NCI-H510A treated with DMSO at 0.1 percent for 48 hours (cell line): Measurements from ENCODE around the gene TP53I3.
"Not testable (repeated sequence)": the region's sequence is repeated elsewhere in the genome, so short reads cannot be mapped to it uniquely, and the experiment has no call there.

Experiments used
- DNase-seq: peaks from one replicate; lab custom pipeline; 2025; lab: John Stamatoyannopoulos, UW

TP53I3 gene

GRCh38 chr2:24095171-24095677, 10.6 kb upstream of the TP53I3 start:
- not testable (repeated sequence) for DNase-seq

GRCh38 chr2:24093270-24093669, 8.6 kb upstream of the TP53I3 start:
- not testable (repeated sequence) for DNase-seq

- DNase-seq, result no peak
Measured at GRCh38 chr2:24088821-24089359, 4.3 kb upstream of the TP53I3 start.

- DNase-seq, result no peak
Measured at GRCh38 chr2:24087032-24087431, 2.4 kb upstream of the TP53I3 start.

GRCh38 chr2:24086241-24086640, 1.6 kb upstream of the TP53I3 start:
- DNase-seq, result no peak

GRCh38 chr2:24085200-24085489, 511 bp upstream of the TP53I3 start:
- DNase-seq, result no peak

GRCh38 chr2:24083567-24084385, 858 bp downstream of the TP53I3 start:
- peak; percentile 92 for DNase-seq

- DNase-seq, result no peak
Measured at GRCh38 chr2:24082787-24083566, 1.7 kb downstream of the TP53I3 start.

GRCh38 chr2:24080701-24081100, 3.9 kb downstream of the TP53I3 start:
- peak; percentile 61 for DNase-seq

- DNase-seq, result no peak
Measured at GRCh38 chr2:24077879-24078278, 6.8 kb downstream of the TP53I3 start.

- no peak for DNase-seq
Measured at GRCh38 chr2:24077535-24077877, 7.1 kb downstream of the TP53I3 start.

GRCh38 chr2:24076849-24077534, 7.6 kb downstream of the TP53I3 start:
- peak; percentile 62 for DNase-seq

GRCh38 chr2:24075915-24076848, 8.5 kb downstream of the TP53I3 start, which contains the start of gene SF3B6:
SF3B6 (minus strand) TSS chr2:24076326; CDS start chr2:24076229, 97 bp downstream.
- peak; percentile 99 for DNase-seq

- DNase-seq, result no peak
Measured at GRCh38 chr2:24075259-24075658, 9.4 kb downstream of the TP53I3 start.

GRCh38 chr2:24073816-24074215, 10.8 kb downstream of the TP53I3 start:
- DNase-seq, result no peak

GRCh38 chr2:24072259-24072658, 12.4 kb downstream of the TP53I3 start:
- no peak for DNase-seq

GRCh38 chr2:24065341-24065740, 19.3 kb downstream of the TP53I3 start:
- no peak for DNase-seq

GRCh38 chr2:24058564-24059271, 25.9 kb downstream of the TP53I3 start:
- DNase-seq, result no peak

GRCh38 chr2:24055750-24056149, 28.9 kb downstream of the TP53I3 start:
- DNase-seq, result no peak

- DNase-seq, result no peak
Measured at GRCh38 chr2:24054366-24055010, 30.1 kb downstream of the TP53I3 start.
